NB4 (cell line): ENCODE data around the gene MS4A12.

Experiments
- MYC ChIP-seq: IDR thresholded peaks from 2 replicates; pipeline ENCODE4 v1.6.1; 2011; ENCODE audit warnings: low read depth, low read length
- POLR2A ChIP-seq: IDR thresholded peaks from 2 replicates; pipeline ENCODE4 v1.6.1; 2011; ENCODE audit warnings: mild to moderate bottlenecking; ENCODE audit not compliant: insufficient read length; ENCODE audit errors: extremely low read depth
- TF ChIP-seq, protein P1 (sequence below): IDR thresholded peaks from one replicate; pipeline ENCODE4 v1.5.1; 2012; ENCODE audit warnings: low read depth, low read length
- TF ChIP-seq, protein P2 (sequence below): IDR thresholded peaks from 2 replicates; pipeline ENCODE4 v1.6.1; 2011; ENCODE audit warnings: low read depth, low read length

DNA sequence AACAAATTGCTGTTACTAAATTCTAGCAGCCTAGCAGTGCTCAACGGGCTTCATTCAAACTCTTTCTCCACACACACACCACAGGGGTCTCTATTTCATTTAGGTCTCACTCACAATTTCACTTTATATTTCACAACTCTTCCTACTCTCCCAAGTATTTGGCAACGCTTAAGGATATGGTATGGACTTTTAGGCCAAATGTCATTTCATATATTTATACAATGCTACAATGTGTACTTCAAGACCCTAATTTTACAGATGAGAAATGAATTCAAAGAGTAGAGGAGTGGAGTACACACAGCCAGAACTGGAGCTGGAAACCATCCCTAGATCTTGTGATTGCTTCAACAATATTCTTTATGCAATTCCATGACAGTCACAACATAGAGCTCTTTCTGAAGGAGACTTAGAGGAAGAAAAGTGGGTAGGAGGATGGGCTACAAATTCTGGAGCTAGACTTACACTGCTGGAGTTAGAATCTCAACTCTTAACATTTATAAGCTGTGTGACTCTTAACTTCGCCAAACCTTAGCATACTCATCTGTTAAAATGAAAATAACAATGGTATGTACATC lies 20.2 kb downstream of the MS4A12 start:
- TF ChIP-seq, protein P1, sequence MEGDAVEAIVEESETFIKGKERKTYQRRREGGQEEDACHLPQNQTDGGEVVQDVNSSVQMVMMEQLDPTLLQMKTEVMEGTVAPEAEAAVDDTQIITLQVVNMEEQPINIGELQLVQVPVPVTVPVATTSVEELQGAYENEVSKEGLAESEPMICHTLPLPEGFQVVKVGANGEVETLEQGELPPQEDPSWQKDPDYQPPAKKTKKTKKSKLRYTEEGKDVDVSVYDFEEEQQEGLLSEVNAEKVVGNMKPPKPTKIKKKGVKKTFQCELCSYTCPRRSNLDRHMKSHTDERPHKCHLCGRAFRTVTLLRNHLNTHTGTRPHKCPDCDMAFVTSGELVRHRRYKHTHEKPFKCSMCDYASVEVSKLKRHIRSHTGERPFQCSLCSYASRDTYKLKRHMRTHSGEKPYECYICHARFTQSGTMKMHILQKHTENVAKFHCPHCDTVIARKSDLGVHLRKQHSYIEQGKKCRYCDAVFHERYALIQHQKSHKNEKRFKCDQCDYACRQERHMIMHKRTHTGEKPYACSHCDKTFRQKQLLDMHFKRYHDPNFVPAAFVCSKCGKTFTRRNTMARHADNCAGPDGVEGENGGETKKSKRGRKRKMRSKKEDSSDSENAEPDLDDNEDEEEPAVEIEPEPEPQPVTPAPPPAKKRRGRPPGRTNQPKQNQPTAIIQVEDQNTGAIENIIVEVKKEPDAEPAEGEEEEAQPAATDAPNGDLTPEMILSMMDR: no peak
- TF ChIP-seq POLR2A (no peak), MYC (no peak)
- TF ChIP-seq, protein P2, sequence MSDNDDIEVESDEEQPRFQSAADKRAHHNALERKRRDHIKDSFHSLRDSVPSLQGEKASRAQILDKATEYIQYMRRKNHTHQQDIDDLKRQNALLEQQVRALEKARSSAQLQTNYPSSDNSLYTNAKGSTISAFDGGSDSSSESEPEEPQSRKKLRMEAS: no peak
